DOHH2 (cell line): Measurements from ENCODE around the gene ELK4.
A peak's percentile ranks its signal among the peaks of the same experiment; 100 is the strongest.

Experiments used
- H3F3A ChIP-seq: fragments of 200-600 bp; sonication (generic), shearing (Covaris generic); 2 replicates; pipeline ENCODE4 v1.6.0; 2016; ENCODE audit warnings: antibody characterized with exemption, mild to moderate bottlenecking; ENCODE audit not compliant: control insufficient read depth, insufficient read depth
- H3K27ac ChIP-seq: fragments of 200-600 bp; sonication (generic); 2 replicates; pipeline ENCODE4 v1.5.1; 2014; ENCODE audit warnings: low read depth, mild to moderate bottlenecking, low read length, moderate library complexity
- H3K27me3 ChIP-seq: fragments of 200-600 bp; sonication (generic); 2 replicates; pipeline ENCODE4 v1.6.1; 2014; ENCODE audit warnings: mild to moderate bottlenecking, low read length, mixed read lengths; ENCODE audit not compliant: control insufficient read depth
- H3K36me3 ChIP-seq: fragments of 200-600 bp; sonication (generic); 2 replicates; pipeline ENCODE4 v1.6.1; 2014; ENCODE audit warnings: mild to moderate bottlenecking, low read length, moderate library complexity, mixed read lengths; ENCODE audit not compliant: control insufficient read depth
- H3K4me1 ChIP-seq: fragments of 200-600 bp; sonication (generic); 2 replicates; pipeline ENCODE4 v1.6.1; 2014; ENCODE audit warnings: mild to moderate bottlenecking, low read length, mixed read lengths; ENCODE audit not compliant: control insufficient read depth
- H3K4me2 ChIP-seq: fragments of 200-600 bp; sonication (generic); 2 replicates; pipeline ENCODE4 v1.6.0; 2014; ENCODE audit warnings: mild to moderate bottlenecking, low read length, moderate library complexity
- H3K4me3 ChIP-seq: fragments of 200-600 bp; sonication (generic); 2 replicates; pipeline ENCODE4 v1.5.1; 2014; ENCODE audit warnings: mild to moderate bottlenecking, low read length, mixed read lengths
- H3K79me2 ChIP-seq: fragments of 200-600 bp; sonication (generic); 2 replicates; pipeline ENCODE4 v1.6.1; 2014; ENCODE audit warnings: mild to moderate bottlenecking, low read length, mixed read lengths; ENCODE audit not compliant: control insufficient read depth
- H3K9me2 ChIP-seq: fragments of 200-600 bp; sonication (generic); replicated peaks from 2 replicates; pipeline ENCODE4 v1.6.1; 2014; ENCODE audit warnings: mild to moderate bottlenecking, low read length, mixed read lengths; ENCODE audit not compliant: control insufficient read depth
- H3K9me3 ChIP-seq: fragments of 200-600 bp; sonication (generic); 2 replicates; pipeline ENCODE4 v1.6.1; 2014; ENCODE audit warnings: antibody characterized with exemption, low read length, mixed read lengths; ENCODE audit not compliant: control insufficient read depth, insufficient read depth
- H4K20me1 ChIP-seq: fragments of 200-600 bp; sonication (generic); 2 replicates; pipeline ENCODE4 v1.6.0; 2014; ENCODE audit warnings: low read depth, mild to moderate bottlenecking, antibody characterized with exemption, low read length, moderate library complexity; ENCODE audit not compliant: control insufficient read depth, insufficient read depth
- EZH2phosphoT487 ChIP-seq: fragments of 200-600 bp; sonication (generic); IDR thresholded peaks from 2 replicates; pipeline ENCODE4 v1.6.1; 2017; ENCODE audit warnings: borderline replicate concordance, mild to moderate bottlenecking, antibody characterized with exemption, low read length, moderate library complexity, mixed read lengths
- TF ChIP-seq, protein P1 (sequence below): fragments of 200-600 bp; sonication (generic); IDR thresholded peaks from one replicate; pipeline ENCODE4 v1.5.1; 2014; ENCODE audit warnings: antibody characterized with exemption, mild to moderate bottlenecking, low read depth, low read length; ENCODE audit not compliant: poor library complexity, severe bottlenecking

Gene ELK4

GRCh38 chr1:205604825-205605505 lies 26.8 kb downstream of the ELK4 start:
- Histone ChIP-seq H3K79me2 (peaks cover 34% of the 10 kb centered on the region), H3K36me3 (peaks cover 74% of the 10 kb centered on the region), H3K4me2 (peak overlapping the region; percentile 34), H4K20me1 (peaks cover 5% of the 10 kb centered on the region), H3K4me3 (peak overlapping the region; percentile 9), H3K9me2 (no peaks in the 10 kb centered on the region), H3K9me3 (no peaks in the 10 kb centered on the region), H3K27me3 (no peaks in the 10 kb centered on the region), H3K27ac (peak overlapping the region; percentile 17; the same call in 1 of the 2 replicates), H3F3A (peaks cover 19% of the 10 kb centered on the region), H3K4me1 (peaks cover 51% of the 10 kb centered on the region)
- TF ChIP-seq, protein P1, sequence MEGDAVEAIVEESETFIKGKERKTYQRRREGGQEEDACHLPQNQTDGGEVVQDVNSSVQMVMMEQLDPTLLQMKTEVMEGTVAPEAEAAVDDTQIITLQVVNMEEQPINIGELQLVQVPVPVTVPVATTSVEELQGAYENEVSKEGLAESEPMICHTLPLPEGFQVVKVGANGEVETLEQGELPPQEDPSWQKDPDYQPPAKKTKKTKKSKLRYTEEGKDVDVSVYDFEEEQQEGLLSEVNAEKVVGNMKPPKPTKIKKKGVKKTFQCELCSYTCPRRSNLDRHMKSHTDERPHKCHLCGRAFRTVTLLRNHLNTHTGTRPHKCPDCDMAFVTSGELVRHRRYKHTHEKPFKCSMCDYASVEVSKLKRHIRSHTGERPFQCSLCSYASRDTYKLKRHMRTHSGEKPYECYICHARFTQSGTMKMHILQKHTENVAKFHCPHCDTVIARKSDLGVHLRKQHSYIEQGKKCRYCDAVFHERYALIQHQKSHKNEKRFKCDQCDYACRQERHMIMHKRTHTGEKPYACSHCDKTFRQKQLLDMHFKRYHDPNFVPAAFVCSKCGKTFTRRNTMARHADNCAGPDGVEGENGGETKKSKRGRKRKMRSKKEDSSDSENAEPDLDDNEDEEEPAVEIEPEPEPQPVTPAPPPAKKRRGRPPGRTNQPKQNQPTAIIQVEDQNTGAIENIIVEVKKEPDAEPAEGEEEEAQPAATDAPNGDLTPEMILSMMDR, result no peak
- no peak for TF ChIP-seq EZH2phosphoT487

DNA sequence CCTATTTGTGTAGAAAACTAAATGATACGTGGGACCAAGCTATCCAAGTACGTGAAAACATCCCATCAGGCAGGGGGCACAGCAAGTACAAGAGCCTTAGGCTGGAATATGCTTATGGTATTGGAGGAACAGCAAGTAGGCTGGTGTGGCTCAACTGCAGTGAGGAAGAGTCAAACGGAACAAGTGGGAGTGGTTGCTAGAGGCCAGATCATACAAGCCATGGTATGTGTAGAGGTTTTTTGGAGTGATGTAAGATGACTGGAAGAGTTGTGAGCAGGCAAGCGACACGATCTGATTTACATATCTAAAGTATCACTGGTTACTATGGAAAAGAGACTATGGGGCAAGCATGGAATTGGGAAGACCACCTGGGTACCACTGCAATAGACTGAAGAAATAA lies 27.8 kb downstream of the ELK4 start:
- peaks cover 20% of the 10 kb centered on the region for H3F3A ChIP-seq
- H3K4me3 ChIP-seq, result no peak overlapping the region
- no peaks in the 10 kb centered on the region for H3K27me3 ChIP-seq
- no peak overlapping the region for H3K27ac ChIP-seq
- no peaks in the 10 kb centered on the region for H3K9me3 ChIP-seq
- H4K20me1 ChIP-seq, result peaks cover 5% of the 10 kb centered on the region
- no peaks in the 10 kb centered on the region for H3K9me2 ChIP-seq
- TF ChIP-seq, protein P1, result no peak
- TF ChIP-seq EZH2phosphoT487, result no peak
- peaks cover 49% of the 10 kb centered on the region for H3K4me1 ChIP-seq
- H3K4me2 ChIP-seq, result no peak overlapping the region
- peaks cover 74% of the 10 kb centered on the region for H3K36me3 ChIP-seq
- H3K79me2 ChIP-seq, result peaks cover 25% of the 10 kb centered on the region

GRCh38 chr1:205601205-205601604 lies 30.6 kb downstream of the ELK4 start:
- no peaks in the 10 kb centered on the region for H3K9me2 ChIP-seq
- no peak for TF ChIP-seq EZH2phosphoT487
- TF ChIP-seq, protein P1, result no peak

More at GRCh38 chr1:205601205-205601604, 30.6 kb downstream of the ELK4 start:
- Histone ChIP-seq H3K27ac (no peak overlapping the region), H3K36me3 (peaks cover 73% of the 10 kb centered on the region), H4K20me1 (peaks cover 5% of the 10 kb centered on the region; the same call in 1 of the 2 replicates), H3K9me3 (no peaks in the 10 kb centered on the region), H3K4me3 (no peak overlapping the region), H3K4me1 (peaks cover 31% of the 10 kb centered on the region), H3F3A (peaks cover 20% of the 10 kb centered on the region), H3K79me2 (peaks cover 4% of the 10 kb centered on the region), H3K27me3 (no peaks in the 10 kb centered on the region), H3K4me2 (no peak overlapping the region)
